ENCODE results near the gene GABARAP.

The GABARAP gene

GRCh38 chr17:7242717-7243452 lies 636 bp upstream of the GABARAP start:
- DNase-seq = peak; percentile 99

- DNase-seq = peak; percentile 44
These were observed 1.0 kb downstream of the GABARAP start for GRCh38 chr17:7241090-7241733.

- DNase-seq = no peak
These were observed 1.9 kb downstream of the GABARAP start for GRCh38 chr17:7240375-7240774.

GRCh38 chr17:7239091-7240027 lies 2.9 kb downstream of the GABARAP start, which contains the start of gene PHF23:
Gene PHF23, minus strand, starts transcription at chr17:7239457. Its CDS starts 178 bp downstream, at chr17:7239279.
- DNase-seq = peak; percentile 90

- DNase-seq = peak; percentile 63
These were observed 3.7 kb downstream of the GABARAP start for GRCh38 chr17:7238420-7239090.

- DNase-seq = peak; percentile 57
These were observed 4.4 kb downstream of the GABARAP start for GRCh38 chr17:7237761-7238419.

- no peak for DNase-seq
These were observed 4.9 kb downstream of the GABARAP start for GRCh38 chr17:7237266-7237760.

GRCh38 chr17:7236808-7237207 lies 5.4 kb downstream of the GABARAP start:
- DNase-seq = no peak

- DNase-seq = no peak
These were observed 6.3 kb downstream of the GABARAP start for GRCh38 chr17:7235693-7236665.

- peak; percentile 99 for DNase-seq
These were observed 7.9 kb downstream of the GABARAP start, which contains the start of gene DVL2 for GRCh38 chr17:7234083-7234951. Gene DVL2, minus strand, starts transcription at chr17:7234517. Its CDS starts 255 bp downstream, at chr17:7234262.

- no peak for DNase-seq
These were observed 8.6 kb downstream of the GABARAP start for GRCh38 chr17:7233701-7234082.

GRCh38 chr17:7232114-7232513 lies 10.1 kb downstream of the GABARAP start:
- DNase-seq = no peak

GRCh38 chr17:7229504-7229903 lies 12.7 kb downstream of the GABARAP start:
- DNase-seq = no peak

GRCh38 chr17:7228920-7229319 lies 13.3 kb downstream of the GABARAP start:
- DNase-seq = no peak

- DNase-seq = no peak
These were observed 15.2 kb downstream of the GABARAP start for GRCh38 chr17:7226721-7227710.

GRCh38 chr17:7225711-7226331 lies 16.4 kb downstream of the GABARAP start:
- no peak for DNase-seq

GRCh38 chr17:7224661-7225111 lies 17.6 kb downstream of the GABARAP start:
- DNase-seq = no peak
